C4-2B (cell line): ENCODE results near the gene GJA3.
A peak's percentile ranks its signal among the peaks of the same experiment; 100 is the strongest.

Experiments used
- H3K27ac ChIP-seq: fragments of 450-650 bp; 2 replicates; pipeline ENCODE4 v1.5.1; 2017
- ZFX ChIP-seq: fragments of 450-650 bp; IDR thresholded peaks from 2 replicates; pipeline ENCODE4 v1.6.1; 2017
- TF ChIP-seq, protein P1 (sequence below): fragments of 450-650 bp; conservative IDR thresholded peaks from 2 replicates; pipeline ENCODE4 v1.5.1; 2017; ENCODE audit warnings: mild to moderate bottlenecking

The GJA3 gene

DNA sequence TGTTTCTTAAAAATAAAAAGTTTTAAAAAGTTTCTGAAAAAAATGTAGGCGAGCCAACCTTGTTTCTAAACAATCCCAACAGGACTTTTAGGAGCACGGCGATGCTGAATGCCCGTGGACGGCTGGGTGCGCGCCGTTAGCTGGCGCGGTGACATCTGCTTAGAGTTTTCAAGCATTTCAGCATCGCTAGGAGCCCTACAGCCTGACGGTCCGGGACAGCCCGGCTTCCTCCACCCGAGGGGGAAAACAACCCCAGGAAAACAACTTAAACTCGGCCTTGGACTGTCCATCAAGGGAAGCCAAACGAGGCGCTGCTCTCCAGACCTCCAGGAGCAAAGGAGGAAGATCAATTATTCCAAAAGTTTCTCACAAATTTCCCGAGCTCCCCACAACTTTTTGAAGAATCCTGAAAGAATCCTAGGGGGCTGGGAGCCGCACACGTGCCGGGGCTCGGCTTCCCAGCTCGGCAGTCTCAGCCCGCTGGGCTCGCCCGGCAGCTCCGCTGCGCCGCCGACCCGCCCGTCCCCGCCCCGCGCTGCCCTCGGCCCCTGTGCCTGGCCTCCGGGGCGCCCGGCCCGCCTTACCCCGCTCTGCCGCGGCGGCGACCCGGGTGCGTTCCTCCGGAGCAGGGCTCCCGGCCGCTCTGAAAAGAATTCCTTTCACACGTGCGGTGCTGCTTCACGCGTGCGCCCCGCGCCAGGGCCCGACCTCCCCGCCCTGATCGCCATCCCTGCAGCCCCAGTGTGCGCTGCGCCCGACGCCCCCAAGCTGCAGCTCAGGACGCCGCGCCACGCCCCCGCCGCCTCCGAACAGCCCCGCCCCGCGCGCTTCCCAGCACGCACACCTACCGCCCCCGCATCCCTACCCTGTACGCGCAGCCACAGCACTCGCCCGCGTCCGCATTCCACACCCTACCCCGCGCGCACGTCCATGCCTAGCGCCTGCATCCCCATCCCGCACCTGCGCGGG, at the start of gene GJA3:
TSS of gene GJA3 (minus strand) at position 747 of the 969 bp plus-strand sequence. CDS start 17,764 bp downstream, outside the sequence.
- H3K27ac ChIP-seq: no peak within 1 kb of the TSS
- TF ChIP-seq ZFX: no peak
- TF ChIP-seq, protein P1, sequence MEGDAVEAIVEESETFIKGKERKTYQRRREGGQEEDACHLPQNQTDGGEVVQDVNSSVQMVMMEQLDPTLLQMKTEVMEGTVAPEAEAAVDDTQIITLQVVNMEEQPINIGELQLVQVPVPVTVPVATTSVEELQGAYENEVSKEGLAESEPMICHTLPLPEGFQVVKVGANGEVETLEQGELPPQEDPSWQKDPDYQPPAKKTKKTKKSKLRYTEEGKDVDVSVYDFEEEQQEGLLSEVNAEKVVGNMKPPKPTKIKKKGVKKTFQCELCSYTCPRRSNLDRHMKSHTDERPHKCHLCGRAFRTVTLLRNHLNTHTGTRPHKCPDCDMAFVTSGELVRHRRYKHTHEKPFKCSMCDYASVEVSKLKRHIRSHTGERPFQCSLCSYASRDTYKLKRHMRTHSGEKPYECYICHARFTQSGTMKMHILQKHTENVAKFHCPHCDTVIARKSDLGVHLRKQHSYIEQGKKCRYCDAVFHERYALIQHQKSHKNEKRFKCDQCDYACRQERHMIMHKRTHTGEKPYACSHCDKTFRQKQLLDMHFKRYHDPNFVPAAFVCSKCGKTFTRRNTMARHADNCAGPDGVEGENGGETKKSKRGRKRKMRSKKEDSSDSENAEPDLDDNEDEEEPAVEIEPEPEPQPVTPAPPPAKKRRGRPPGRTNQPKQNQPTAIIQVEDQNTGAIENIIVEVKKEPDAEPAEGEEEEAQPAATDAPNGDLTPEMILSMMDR: no peak

DNA sequence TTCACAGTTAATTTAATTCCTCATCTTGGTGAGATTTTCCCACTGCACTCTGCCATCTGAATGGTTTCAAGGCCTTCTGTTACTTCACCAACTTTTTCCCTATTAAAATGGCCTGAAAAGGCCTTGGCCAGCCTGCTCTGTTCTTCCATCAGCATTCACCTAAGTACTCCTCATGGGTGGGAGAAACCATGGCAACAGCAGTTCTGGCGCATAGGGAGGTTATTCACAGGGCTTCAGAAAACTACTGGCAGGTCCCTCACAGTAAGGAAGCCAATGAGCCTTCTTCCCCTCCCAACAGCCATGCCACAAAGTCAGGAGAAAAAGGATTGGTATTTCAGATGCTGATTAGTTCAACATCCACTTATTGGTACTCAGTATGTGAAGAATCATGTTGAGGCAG, 49.1 kb upstream of the GJA3 start:
- H3K27ac ChIP-seq: no peak overlapping the region
- TF ChIP-seq, protein P1: no peak
- no peak for TF ChIP-seq ZFX

DNA sequence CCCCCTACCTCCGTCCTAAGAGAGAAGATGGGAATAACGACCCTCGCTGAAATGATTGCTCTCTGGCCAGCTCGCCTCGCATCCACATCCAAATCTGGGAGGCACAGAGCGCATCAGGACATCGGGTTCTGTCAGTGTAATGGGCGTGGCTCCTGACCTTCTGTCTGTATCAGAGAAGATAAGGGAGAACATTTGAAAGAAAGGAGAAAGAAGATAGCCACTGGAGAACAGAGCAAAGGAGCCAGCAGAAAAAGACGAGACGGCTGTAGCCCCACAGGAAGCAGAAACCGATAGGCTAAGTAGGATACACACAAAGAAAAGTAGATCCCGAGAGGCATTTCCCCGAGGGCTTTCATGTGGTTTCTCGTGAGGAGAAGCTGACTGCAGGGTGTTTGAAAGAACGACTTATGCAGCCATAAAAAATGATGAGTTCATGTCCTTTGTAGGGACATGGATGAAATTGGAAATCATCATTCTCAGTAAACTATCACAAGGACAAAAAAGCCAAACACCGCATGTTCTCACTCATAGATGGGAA, 45.9 kb upstream of the GJA3 start:
- TF ChIP-seq, protein P1: no peak
- TF ChIP-seq ZFX: no peak
- H3K27ac ChIP-seq: no peak overlapping the region

DNA sequence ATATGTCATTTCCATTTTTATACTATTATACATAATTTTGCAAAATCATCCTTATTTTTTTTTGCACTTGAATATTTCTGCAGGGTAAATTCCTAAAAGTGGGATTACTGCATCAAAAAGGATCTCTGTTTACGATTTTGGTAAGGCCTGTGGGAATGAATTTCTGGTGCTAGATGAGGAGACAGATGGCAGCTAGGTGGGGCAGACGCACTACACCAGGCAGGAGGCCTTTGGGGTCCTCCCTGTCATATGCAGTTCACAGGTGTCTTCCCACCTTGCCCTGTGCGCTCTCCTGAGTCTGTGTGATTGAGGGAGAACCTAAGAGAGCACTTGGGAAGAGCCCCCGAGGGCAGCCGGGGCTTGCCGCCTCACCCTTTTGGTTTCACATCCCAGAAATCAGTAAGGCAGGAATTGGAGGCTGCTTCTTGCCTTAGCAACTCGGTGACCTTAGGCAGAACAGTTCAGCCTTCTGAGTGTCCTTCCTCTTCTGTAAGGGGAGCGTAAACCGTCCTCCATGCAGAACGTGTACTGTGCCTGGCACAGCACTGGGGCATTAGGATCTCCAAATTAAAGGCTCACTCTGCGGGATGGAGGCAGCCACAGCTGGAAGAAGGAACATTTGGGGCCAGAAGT, 45.3 kb upstream of the GJA3 start:
- TF ChIP-seq ZFX: no peak
- TF ChIP-seq, protein P1: no peak
- no peak overlapping the region for H3K27ac ChIP-seq

DNA sequence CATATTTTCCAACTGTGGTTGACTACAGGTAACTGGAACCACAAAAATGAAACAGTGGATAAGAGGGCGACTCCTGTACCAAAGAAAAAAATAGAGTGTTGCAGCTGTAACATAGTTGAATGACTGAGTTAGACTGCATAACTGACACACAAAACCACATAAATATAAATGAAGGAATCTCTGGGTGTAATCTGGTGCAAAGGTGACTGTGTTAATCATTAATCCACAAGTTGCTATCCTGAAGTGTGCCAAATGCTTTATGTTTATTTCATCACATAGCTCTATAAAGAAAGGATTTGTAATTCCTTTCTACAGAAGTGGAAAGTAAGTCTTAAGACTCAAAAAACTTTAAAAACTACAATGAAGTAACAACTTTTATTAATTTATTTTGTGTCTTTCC, 37.9 kb upstream of the GJA3 start:
- TF ChIP-seq, protein P1: no peak
- TF ChIP-seq ZFX: no peak
- H3K27ac ChIP-seq: no peak overlapping the region

DNA sequence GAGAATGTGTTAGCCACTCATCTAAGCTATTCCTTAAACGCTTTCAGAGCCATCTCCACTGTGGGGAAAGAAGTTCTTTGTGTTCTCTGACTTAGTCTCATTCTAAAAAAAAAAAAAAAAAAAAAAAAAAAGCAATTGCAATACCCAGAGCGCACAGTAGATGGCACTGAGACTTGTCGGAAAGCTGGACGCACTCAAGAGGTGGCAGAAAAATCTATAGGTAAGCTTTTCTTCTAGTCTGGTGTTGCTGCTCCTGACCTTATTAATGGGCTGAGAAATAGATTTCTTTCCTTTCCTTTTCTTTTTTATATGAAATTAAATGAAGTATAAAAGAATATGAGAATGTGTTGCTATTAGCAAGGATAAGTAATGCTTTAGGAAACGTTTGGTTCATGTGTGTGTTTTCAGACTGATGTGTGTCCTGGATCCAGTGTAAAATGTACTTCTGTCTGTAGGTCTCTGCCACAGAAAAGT, 36.5 kb upstream of the GJA3 start:
- no peak for TF ChIP-seq ZFX
- TF ChIP-seq, protein P1: peak; percentile 96
- H3K27ac ChIP-seq: no peak overlapping the region
